Activated CD4-positive, alpha-beta T cell treated with anti-CD3 and anti-CD28 coated beads, Interleukin-2, Interleukin-6, amounts not matched to agents 100 ng/mL and 50 ng/mL, durations not matched to agents 16 hours and 8 hours (primary cell): ENCODE measurements around the gene FGD5.

ENCODE experiments used
- DNase-seq: peaks from one replicate; pipeline ENCODE4 v3.0.0-alpha.2; 2020

Gene FGD5

GRCh38 chr3:14907043-14907966 is 88.5 kb downstream of the FGD5 start:
- DNase-seq = no peak

GRCh38 chr3:14909250-14909649 is 90.5 kb downstream of the FGD5 start:
- DNase-seq = no peak

- no peak for DNase-seq
These were observed 92.9 kb downstream of the FGD5 start for GRCh38 chr3:14911651-14912050.

GRCh38 chr3:14913071-14913925 is 94.5 kb downstream of the FGD5 start:
- no peak for DNase-seq

- DNase-seq = no peak
These were observed 95.4 kb downstream of the FGD5 start for GRCh38 chr3:14913926-14914778.

GRCh38 chr3:14914779-14915117 is 96.0 kb downstream of the FGD5 start:
- no peak for DNase-seq

GRCh38 chr3:14915636-14916222 is 97.0 kb downstream of the FGD5 start:
- DNase-seq = peak; percentile 15

GRCh38 chr3:14918356-14918860 is 99.6 kb downstream of the FGD5 start:
- DNase-seq = no peak

- DNase-seq = no peak
These were observed 101.8 kb downstream of the FGD5 start for GRCh38 chr3:14920536-14920935.

- DNase-seq = peak; percentile 86
These were observed 102.4 kb downstream of the FGD5 start for GRCh38 chr3:14921034-14921616.

- DNase-seq = no peak
These were observed 103.3 kb downstream of the FGD5 start for GRCh38 chr3:14921811-14922705.

- no peak for DNase-seq
These were observed 104.1 kb downstream of the FGD5 start for GRCh38 chr3:14922863-14923262.

- no peak for DNase-seq
These were observed 104.7 kb downstream of the FGD5 start for GRCh38 chr3:14923476-14923875.

GRCh38 chr3:14925729-14926591 is 107.2 kb downstream of the FGD5 start:
- DNase-seq = peak; percentile 46

GRCh38 chr3:14926592-14926991 is 107.8 kb downstream of the FGD5 start:
- no peak for DNase-seq

- no peak for DNase-seq
These were observed 108.5 kb downstream of the FGD5 start for GRCh38 chr3:14927308-14927707.

GRCh38 chr3:14929310-14930074 is 110.7 kb downstream of the FGD5 start:
- DNase-seq = no peak

GRCh38 chr3:14933820-14934425 is 115.2 kb downstream of the FGD5 start:
- DNase-seq = no peak
